GM21529 (cell line): ENCODE measurements around the gene EMC10.

Experiments used
- ATAC-seq: cut with Tn5 transposase; IDR thresholded peaks from one replicate; pipeline ENCODE4 v1.9.1; 2021; ENCODE audit not compliant: unreplicated experiment

EMC10 gene

GRCh38 chr19:50537769-50538230 lies 61.5 kb downstream of the EMC10 start:
- ATAC-seq = no peak
